HG02970 (cell line): ENCODE results near the gene KRTAP19-6.
"Not testable (repeated sequence)": the region's sequence is repeated elsewhere in the genome, so short reads cannot be mapped to it uniquely, and the experiment has no call there.

Source experiments
- ATAC-seq: cut with Tn5 transposase; IDR thresholded peaks from one replicate; pipeline ENCODE4 v1.9.1; 2021; ENCODE audit warnings: mild to moderate bottlenecking, moderate library complexity, moderate number of reproducible peaks; ENCODE audit not compliant: unreplicated experiment, low FRiP score

The KRTAP19-6 gene, protein sequence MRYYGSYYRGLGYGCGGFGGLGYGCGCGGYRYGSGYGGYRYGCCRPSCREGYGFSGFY

DNA sequence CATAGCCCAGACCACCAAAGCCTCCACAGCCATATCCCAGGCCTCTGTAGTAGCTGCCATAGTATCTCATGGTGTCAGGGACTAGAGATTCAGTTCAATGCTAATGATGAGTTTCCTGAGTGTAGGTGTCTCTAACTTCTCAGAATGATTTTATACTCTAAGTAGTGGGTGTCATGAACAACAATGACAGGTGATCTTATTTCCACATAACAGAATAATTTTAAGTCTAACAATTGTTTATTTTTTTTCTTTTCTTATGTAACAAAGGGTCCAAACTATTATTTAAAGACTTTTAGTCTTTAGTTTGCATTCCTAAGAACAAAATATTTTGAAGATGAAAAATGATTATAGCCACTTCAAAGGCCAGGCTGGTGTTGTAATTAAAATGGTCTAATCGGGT lies at the start of gene KRTAP19-6:
Gene KRTAP19-6, minus strand, starts transcription at position 101 of the 400 bp plus-strand sequence. Its CDS starts 31 bp downstream, at position 70.
- no peak for ATAC-seq

DNA sequence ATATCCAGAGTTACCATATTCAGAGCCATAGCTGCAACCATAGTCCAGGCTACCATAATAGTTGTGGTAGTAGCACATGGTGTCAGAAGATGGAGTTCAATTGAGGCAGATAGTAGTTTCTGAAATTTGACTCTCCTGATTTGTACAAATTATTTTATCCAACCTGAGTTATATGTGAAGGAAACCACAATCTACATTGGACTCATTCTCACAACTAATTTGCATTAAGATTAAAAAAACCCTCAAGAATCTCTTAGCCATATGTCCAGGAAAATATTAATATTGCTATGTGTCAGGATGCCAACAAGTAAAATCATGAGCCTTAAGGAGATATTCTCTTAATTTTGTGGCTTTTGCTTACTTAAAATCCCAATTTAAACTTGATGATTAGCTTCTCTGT lies 48.6 kb upstream of the KRTAP19-6 start, which contains the start of gene KRTAP22-2:
Gene KRTAP22-2, minus strand, starts transcription at position 101 of the 400 bp plus-strand sequence.
- no peak for ATAC-seq

DNA sequence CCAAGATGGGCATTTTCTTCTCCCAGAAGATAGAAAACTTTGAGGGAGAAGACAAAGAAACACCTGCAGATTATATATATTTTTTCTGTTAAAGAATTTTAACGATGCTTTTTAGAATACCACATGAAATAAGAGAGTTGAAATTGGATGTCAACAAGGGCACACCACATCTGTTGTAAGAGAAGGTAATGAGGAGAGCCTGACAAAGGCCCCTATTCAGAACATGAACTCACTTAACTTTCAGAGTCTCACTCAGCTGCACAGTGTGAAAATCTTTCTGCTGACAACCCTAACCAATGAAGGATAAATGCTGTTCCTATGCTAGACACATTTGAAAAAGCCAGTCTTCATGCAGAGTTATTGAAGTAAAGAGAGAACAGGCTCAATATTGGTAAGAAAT lies 41.2 kb upstream of the KRTAP19-6 start:
- no peak for ATAC-seq

DNA sequence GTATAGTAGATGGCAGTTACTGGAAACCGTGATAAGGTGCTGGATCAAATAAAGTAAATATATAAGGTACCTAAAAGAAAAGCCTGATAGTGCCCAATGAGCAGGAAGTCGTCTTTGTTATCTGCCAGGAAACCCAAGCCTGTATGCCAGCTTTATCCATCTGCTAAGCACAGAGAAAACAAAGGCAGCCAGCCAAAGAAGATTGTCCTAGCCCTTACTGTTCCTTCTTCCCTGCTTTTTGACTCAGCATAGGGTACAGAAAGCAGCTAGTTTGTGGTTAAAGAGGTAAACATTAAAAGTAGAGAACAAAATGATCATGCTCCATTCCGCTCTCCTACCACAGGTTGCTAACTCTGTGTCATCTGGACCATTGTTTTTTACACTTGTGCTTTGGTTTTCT lies 38.5 kb upstream of the KRTAP19-6 start:
- no peak for ATAC-seq

DNA sequence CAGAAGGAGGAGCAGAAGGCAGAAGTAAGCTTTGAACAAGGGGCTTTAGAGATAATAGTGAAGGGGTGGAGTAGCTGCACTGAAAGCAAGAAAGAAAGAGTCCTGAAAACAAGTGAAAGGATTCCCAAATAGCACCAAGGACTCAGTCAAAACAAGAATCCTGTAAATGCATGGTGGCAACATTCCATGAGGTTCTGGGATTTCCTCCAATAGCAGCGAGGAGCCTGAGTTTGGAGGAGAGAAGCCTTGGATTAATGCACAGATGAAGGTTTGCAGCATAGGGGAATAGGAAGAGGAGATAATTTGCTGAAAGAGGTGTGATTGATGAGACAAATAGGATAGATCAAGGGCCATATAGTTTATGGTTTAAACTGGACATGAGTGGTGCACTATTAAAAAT lies 37.7 kb upstream of the KRTAP19-6 start:
- ATAC-seq: no peak

DNA sequence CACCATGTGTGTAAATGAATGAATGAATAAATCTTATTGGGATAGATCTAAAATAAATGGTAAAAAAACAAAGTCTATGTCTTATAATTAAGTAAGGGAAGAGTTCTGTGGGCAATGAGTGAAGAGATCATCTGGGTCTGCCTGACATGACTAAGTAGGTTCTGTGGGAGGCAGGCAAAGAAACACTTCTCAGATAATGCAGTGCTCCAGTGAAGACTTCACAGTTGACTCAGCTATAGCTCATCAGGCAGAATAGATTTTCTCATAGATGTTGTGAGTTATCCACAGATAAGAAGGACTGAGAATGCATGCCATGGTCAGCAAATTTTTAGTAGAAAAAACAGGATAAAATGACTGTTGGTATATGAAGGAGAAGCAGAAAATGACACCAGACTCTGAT lies 36.1 kb upstream of the KRTAP19-6 start:
- no peak for ATAC-seq

DNA sequence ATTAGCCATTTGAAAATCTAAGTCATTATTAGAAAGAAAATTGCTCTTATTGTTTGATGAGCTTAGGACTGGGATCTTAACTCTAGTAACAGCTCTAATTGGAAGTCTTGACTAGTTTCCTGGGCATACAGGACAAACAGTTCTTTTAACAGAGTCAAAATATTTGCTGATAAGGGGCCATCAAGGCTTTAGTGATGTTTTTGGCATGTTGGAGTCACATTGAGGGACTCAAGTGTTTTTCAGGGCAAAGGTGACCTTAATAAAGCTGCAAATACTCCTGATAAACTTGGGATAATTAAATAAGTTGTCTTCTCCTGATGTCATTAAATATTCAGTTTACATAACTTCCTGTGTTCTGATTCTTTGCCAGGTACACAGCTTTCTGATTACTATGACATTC lies 26.0 kb upstream of the KRTAP19-6 start:
- no peak for ATAC-seq

DNA sequence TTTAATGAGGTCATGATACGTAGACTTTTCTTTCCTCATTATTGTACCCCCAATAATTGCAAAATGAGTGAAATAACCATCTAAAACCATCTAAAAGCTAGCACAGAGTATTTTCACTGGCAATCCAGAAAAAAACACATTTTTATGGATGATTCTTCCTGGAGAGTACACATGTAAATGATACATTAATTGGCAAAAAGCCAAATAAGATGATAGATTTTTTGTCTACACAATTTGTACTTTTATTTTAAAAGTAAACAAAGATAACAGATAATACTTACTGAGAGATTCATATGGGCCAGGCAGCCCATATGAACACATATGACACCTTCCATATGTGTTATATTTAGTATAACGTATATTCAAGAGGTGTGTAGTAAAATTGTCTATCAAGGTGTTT lies 22.0 kb upstream of the KRTAP19-6 start:
- no peak for ATAC-seq

DNA sequence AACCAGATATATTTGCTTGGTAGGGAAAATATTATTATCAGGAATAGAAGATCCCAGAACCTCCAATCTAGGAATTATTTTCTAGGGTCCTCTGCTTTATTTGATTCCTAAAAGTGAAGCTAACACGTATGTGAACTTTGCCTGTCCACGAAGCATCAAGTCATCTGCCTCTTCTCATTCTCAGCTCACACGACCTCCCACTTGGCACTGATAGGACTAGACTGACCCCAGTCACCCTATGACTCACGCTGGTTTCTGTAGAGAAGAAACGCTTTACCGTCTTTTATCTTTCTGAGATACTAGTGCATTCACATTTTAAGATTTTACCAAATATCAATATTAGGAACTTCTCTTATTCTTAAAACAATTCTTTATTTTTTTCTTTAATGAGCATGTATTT lies 21.4 kb upstream of the KRTAP19-6 start:
- ATAC-seq: no peak

DNA sequence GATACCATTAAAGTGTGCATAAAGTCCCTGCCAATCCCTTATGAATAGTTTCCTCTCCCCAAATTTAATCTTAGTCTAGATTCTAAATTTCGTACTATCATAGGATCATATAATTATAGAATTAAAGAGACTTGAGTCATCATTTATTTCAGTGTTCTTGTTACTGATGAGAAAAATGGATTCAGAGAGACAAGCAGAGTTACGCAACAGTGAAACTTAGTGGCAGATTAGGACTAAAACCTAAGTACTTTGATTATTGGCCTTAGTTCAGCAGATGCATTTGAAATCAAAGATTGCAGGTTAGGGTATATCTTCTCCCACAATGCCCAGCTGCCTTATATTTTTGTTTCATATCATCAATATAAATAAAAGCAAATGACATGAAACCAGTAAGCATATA lies 20.3 kb upstream of the KRTAP19-6 start:
- ATAC-seq: no peak

DNA sequence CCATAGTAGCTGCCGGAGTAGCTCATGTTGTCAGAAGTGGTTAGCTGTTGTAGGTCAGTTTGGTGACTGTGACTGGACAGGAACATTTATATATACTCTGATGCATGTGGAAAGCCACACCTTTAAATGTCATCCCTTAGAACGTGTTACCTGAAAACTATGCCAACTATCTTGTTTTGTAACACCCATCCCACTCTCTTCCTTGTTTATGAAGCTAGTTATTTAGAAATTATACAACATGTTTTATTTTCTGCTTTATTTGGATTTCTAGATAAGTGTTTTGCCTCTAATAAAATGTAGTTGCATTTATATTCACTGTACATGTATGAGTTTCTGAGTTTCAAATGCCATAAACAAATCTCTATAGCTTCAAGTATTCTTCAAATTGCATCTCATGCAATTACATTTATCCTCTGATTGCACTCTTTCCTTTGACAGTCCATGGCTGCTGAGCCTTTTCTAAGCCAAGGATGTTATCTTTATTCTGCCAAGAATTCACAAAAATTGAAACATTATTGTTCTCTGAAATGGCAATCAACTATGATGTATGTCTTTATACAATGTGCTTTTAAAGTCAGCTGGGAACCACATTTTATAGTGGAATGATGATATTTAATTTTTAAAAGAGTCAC lies 19.7 kb upstream of the KRTAP19-6 start, which contains the start of gene KRTAP19-7:
Gene KRTAP19-7, minus strand, starts transcription at position 51 of the 632 bp plus-strand sequence. Its CDS starts 25 bp downstream, at position 26.
- no peak for ATAC-seq

DNA sequence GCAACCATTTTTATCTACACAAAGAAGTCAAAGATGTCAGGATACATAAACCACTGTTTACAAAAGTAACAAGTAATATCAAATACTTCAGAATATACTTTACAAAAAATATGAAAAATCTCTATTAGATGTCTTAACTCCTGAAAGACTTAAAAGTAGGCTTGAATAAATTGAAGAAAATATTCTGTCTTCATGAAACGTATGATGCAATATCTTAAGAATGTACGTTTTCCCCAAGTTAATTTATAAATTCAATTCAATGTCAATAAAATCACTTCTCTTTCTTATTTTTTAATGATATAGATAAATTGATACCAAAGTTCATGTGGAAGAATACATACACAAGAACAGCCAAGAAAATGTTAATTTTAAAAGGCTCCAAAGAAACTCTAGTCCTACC lies 13.4 kb upstream of the KRTAP19-6 start:
- ATAC-seq: no peak

DNA sequence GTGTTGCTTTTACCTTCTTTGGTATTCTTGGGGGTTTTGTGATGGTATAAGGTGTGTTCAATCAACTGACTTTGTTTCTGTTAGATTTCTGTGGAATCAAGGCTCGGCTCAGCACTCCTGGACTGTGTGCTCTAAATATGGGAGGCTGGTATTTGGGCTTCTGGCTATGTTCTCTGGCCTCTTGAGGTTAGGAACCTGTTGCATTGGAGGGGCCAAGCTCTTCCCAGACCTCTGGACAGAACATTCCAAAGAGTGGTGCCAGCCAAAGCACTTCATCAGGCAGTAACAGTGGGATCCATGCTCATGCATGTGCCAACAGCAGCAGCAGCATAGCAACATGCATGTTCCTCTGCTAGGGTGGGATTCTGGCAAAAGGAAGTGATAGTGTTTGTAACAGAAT lies 11.1 kb upstream of the KRTAP19-6 start:
- no peak for ATAC-seq

DNA sequence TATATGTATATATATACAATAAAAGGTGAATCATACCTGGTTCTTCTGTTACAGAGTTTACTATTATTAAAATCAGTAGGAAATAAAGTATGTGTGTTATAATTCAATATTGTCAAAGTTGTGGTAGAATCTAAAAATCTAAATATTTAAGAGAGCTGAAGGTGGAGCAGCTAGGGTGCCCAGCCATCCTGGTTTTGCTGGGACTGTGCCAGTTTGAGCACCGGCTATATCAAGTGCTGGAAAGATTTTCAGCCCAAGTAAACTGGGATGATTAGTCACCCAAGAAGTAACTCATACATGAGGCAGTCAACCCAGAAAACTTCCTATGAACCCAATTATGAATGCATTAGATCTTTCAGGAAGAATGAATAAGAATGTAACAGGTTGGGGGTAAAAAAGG lies 22.8 kb downstream of the KRTAP19-6 start:
- no peak for ATAC-seq

DNA sequence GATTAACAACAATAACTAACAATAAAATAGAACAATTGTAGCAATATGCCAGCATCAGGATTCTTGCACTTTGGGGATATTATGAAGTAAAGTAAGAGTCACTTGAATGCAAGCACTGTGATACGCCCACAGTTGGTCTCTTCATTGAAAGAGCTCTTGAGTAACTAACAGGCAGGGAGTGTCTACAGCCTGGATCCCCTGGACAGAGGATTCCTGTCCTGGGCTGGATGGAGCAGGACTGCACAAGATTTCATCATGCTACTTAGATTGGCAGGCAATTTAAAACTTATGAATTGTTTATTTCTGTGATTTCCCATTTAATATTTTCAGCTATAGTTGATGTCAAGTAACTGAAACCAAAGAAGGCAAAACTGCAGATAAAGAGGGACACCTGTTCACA lies 26.0 kb downstream of the KRTAP19-6 start:
- ATAC-seq: no peak

DNA sequence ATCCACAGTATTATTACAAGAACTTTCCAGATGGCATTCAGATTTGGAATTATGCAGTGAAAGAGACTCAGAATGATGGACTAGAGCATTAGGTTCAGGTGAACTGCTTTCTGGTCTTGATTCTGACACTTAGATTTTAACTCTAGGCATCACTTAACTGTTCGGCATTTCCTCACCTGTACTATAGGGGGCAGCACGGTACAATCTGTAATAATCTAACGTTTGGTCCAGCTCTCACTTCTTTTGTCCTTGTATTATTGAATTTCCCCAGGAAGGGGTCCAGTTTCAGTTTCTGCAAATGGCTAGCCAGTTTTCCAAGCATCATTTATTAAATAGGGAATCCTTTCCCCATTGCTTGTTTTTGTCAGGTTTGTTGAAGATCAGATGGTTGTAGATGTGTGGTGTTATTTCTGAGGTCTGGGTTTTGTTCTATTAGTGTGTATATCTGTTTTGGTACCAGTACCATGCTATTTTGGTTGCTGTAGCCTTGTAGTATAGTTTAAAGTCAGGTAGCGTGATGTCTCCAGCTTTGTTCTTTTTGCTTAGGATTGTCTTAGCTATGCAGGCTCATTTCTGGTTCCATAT lies 36.0 kb downstream of the KRTAP19-6 start:
- ATAC-seq: not testable (repeated sequence)

DNA sequence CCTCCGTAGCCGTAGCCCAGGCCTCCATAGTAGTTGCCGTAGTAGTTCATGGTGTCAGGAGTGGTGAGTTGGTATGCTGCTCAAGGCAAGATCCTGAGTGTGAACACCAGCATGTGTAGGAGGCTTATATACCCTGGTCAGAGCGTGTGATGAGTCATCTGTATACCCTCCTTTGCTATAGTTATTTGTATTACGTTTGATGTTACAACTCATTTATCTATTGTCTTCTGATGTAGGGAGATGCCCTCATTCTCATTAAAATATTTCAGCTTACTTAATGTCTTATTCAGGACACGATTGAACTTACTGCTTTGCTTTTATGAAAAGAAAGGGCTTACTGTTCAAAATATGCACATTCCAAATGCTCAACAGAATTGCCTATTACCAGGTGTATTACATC lies 39.6 kb downstream of the KRTAP19-6 start, which contains the start of gene KRTAP19-5:
Gene KRTAP19-5, minus strand, starts transcription at position 101 of the 400 bp plus-strand sequence. Its CDS starts 51 bp downstream, at position 50.
- ATAC-seq: no peak

DNA sequence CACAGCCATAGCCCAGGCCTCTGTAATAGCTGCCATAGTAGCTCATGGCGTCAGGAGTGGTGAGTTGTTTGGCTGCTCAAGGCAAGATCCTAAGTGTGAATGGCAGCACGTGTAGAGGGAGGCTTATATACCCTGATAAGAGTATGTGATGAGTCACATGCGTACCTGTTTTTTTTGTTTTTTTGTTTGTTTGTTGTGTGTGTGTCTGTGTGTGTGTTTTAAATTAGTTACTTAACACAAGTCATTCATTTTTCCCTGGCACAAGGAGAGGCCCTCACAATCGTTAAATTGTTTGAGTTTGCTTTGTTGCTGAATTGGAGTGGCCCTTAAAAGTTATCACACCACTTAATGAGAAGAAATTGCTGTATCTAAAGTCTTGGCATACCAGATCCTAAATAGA lies 44.6 kb downstream of the KRTAP19-6 start, which contains the start of gene KRTAP19-4:
Gene KRTAP19-4, minus strand, starts transcription at position 101 of the 400 bp plus-strand sequence. Its CDS starts 55 bp downstream, at position 46.
- ATAC-seq: no peak

DNA sequence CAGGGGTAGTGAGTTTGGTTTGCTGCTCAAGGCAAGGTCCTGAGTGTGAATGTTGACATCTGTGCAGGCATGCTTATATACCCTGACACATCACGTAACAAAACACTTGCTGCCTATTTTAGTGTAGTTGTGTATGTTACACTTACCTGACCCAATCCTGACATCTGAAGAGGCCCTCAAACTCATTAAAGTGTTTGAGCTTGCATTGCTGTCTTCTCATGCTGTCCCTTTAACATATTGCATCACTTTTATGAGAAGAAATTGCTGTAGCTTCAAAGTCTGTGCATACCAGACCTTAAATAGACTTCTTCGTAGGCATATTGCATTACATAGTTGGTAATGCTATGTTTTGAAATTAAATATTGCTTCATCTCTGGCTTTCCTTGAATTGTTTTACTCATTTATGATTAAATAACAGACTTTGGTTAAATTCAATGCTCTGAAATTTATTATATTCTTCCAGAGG lies 49.7 kb downstream of the KRTAP19-6 start, which contains the start of gene KRTAP19-3:
Gene KRTAP19-3, minus strand, starts transcription at position 51 of the 466 bp plus-strand sequence. CDS start 56 bp downstream, outside the sequence.
- no peak for ATAC-seq
